HepG2 (cell line): ENCODE results near the gene CBX2. TPM values are rescaled to one million over a fixed set of nuclear protein-coding genes. Genes with fewer than 3 reads are reported as not detected.

Source experiments
- IRX3 ChIP-seq: sonication (generic); formaldehyde crosslinking; IDR thresholded peaks from 2 replicates; pipeline ENCODE4 v1.8.1; 2023; ENCODE audit warnings: mild to moderate bottlenecking, low read depth, missing genetic modification reagents, borderline replicate concordance
- KDM3A ChIP-seq: IDR thresholded peaks from 2 replicates; pipeline ENCODE4 v1.6.1; 2018; ENCODE audit warnings: low read depth, missing compliant biosample characterization
- MZF1 ChIP-seq: sonication (generic); formaldehyde crosslinking; IDR thresholded peaks from 2 replicates; pipeline ENCODE4 v1.8.1; 2023; ENCODE audit warnings: mild to moderate bottlenecking, missing genetic modification reagents, borderline replicate concordance
- RAD21 ChIP-seq: fragments of 450-650 bp; formaldehyde crosslinking; IDR thresholded peaks from 2 replicates; pipeline ENCODE4 v1.5.0; 2020; ENCODE audit warnings: mild to moderate bottlenecking
- RARA ChIP-seq: IDR thresholded peaks from 2 replicates; pipeline ENCODE4 v1.6.1; 2016; ENCODE audit warnings: missing genetic modification reagents, missing compliant biosample characterization
- RBM39 ChIP-seq: fragments of 200-400 bp; formaldehyde crosslinking; IDR thresholded peaks from one replicate; pipeline ENCODE4 v1.6.1; 2018; ENCODE audit warnings: antibody characterized with exemption, mild to moderate bottlenecking, low read depth, low read length; ENCODE audit not compliant: poor library complexity, severe bottlenecking
- RXRB ChIP-seq: IDR thresholded peaks from 2 replicates; pipeline ENCODE4 v1.6.1; 2016; ENCODE audit warnings: borderline replicate concordance, missing genetic modification reagents, missing compliant biosample characterization
- SALL1 ChIP-seq: sonication (generic); formaldehyde crosslinking; IDR thresholded peaks from 2 replicates; pipeline ENCODE4 v1.8.0; 2022; ENCODE audit warnings: mild to moderate bottlenecking, missing genetic modification reagents
- SMARCC2 ChIP-seq: fragments of 450-650 bp; IDR thresholded peaks from 2 replicates; pipeline ENCODE4 v1.6.1; 2017; ENCODE audit warnings: antibody characterized with exemption, mild to moderate bottlenecking
- TAF15 ChIP-seq: fragments of 200-400 bp; formaldehyde crosslinking; IDR thresholded peaks from one replicate; pipeline ENCODE4 v1.6.1; 2018; ENCODE audit warnings: mild to moderate bottlenecking, low read depth, low read length; ENCODE audit not compliant: poor library complexity, severe bottlenecking
- ZEB1 ChIP-seq: IDR thresholded peaks from 2 replicates; pipeline ENCODE4 v1.6.1; 2012; ENCODE audit warnings: mild to moderate bottlenecking, low read depth, inconsistent platforms; ENCODE audit not compliant: insufficient replicate concordance
- ZNF543 ChIP-seq: sonication (generic); formaldehyde crosslinking; IDR thresholded peaks from 2 replicates; pipeline ENCODE4 v1.4.0; 2020; ENCODE audit warnings: mild to moderate bottlenecking, missing genetic modification reagents
- ZNF550 ChIP-seq: sonication (generic); formaldehyde crosslinking; IDR thresholded peaks from 2 replicates; pipeline ENCODE4 v1.4.0; 2020; ENCODE audit warnings: mild to moderate bottlenecking, missing genetic modification reagents, borderline replicate concordance
- ZNF776 ChIP-seq: sonication (generic); formaldehyde crosslinking; IDR thresholded peaks from 2 replicates; pipeline ENCODE4 v1.4.0; 2020; ENCODE audit warnings: mild to moderate bottlenecking, missing genetic modification reagents
- ZSCAN12 ChIP-seq: sonication (generic); formaldehyde crosslinking; IDR thresholded peaks from 2 replicates; pipeline ENCODE4 v1.9.0; 2021; ENCODE audit warnings: mild to moderate bottlenecking, missing genetic modification reagents
- ZZZ3 ChIP-seq: sonication (generic); formaldehyde crosslinking; IDR thresholded peaks from 2 replicates; pipeline ENCODE4 v1.4.0; 2020; ENCODE audit warnings: missing genetic modification reagents, mild to moderate bottlenecking, borderline replicate concordance
- polyA plus RNA-seq, 8 experiments: library from polyadenylated mRNA; depleted of rRNA in 3 of 8; stranded (reverse) in 7 of 8; unstranded in 1 of 8; fragments of >200 nt; fragmentation: Illumina TruSeq in 4 of 8; extraction: Trizol in 4 of 8; gene quantifications; 2 replicates each; pipeline versions ENCODE4 v1.2.1 to v1.2.3, GENCODE V29; 2011 to 2016; ENCODE audit warnings: low read depth in 4 of 8, missing spikeins in 1 of 8, mixed read lengths in 1 of 8; ENCODE audit not compliant: insufficient read depth in 1 of 8
- total RNA-seq, 5 experiments: library from RNA; depleted of rRNA; stranded (reverse); fragments of >200 nt; fragmentation: Illumina TruSeq; extraction: Trizol; gene quantifications; 2 replicates each; pipeline ENCODE4 v1.2.3, GENCODE V29; 2016; ENCODE audit warnings: low read depth in 1 of 5
- TF ChIP-seq, protein P1 (sequence below): sonication (generic); formaldehyde crosslinking; IDR thresholded peaks from 2 replicates; pipeline ENCODE4 v1.5.0; 2020; ENCODE audit warnings: mild to moderate bottlenecking, missing genetic modification reagents, borderline replicate concordance
- TF ChIP-seq, protein P2 (sequence below): sonication (generic); formaldehyde crosslinking; IDR thresholded peaks from 2 replicates; pipeline ENCODE4 v1.9.0; 2021; ENCODE audit warnings: missing genetic modification reagents, borderline replicate concordance
- TF ChIP-seq, protein P3 (sequence below): sonication (generic); formaldehyde crosslinking; IDR thresholded peaks from 2 replicates; pipeline ENCODE4 v1.8.0; 2022; ENCODE audit warnings: mild to moderate bottlenecking, missing genetic modification reagents, moderate library complexity
- TF ChIP-seq, protein P4 (sequence below): sonication (generic); formaldehyde crosslinking; IDR thresholded peaks from 2 replicates; pipeline ENCODE4 v1.4.0; 2020; ENCODE audit warnings: missing genetic modification reagents, borderline replicate concordance

CBX2 gene
- total and polyA plus RNA-seq, 2 of the 13 experiments (the other 11 are each of a cell fraction or from before 2014, with no cell fraction given): 14.5 to 31.1 TPM

DNA sequence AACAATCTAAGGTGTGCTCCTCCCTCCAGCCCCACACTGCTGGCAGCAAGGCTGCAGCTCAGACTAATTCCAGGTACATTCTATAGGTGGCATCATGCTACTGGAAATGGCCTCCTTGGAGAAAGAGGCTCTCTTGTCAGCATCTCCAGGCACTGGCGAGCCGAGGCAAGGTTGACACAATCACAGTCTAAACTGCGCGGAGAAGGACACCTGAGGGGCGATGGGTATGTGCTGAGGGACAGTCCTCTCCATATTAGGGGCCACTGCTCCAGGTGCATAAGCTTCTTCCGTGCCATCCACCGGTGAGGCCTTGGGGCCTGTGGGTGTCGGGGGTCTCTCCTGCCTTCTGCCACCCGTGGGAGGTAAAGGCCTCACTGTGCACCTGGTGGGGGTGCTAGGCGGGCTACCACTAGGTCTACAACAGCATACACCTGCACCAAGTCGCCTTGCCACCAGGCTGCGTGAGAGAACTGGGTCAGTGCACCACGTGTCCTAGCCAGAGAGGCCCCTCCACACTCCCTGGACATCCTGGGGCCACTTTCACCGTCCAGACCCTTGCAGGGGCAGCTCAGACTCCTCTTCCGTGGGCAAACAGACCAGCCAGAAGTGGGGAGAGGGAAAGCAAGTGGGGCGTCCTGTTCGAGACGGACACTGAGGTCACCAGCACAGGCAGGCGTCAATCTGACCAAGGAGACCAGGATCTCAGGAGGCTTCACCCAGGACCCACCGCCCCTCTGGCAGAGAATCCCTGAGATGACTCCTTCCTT is 31.0 kb downstream of the CBX2 start (continued):
- TF ChIP-seq, protein P1, sequence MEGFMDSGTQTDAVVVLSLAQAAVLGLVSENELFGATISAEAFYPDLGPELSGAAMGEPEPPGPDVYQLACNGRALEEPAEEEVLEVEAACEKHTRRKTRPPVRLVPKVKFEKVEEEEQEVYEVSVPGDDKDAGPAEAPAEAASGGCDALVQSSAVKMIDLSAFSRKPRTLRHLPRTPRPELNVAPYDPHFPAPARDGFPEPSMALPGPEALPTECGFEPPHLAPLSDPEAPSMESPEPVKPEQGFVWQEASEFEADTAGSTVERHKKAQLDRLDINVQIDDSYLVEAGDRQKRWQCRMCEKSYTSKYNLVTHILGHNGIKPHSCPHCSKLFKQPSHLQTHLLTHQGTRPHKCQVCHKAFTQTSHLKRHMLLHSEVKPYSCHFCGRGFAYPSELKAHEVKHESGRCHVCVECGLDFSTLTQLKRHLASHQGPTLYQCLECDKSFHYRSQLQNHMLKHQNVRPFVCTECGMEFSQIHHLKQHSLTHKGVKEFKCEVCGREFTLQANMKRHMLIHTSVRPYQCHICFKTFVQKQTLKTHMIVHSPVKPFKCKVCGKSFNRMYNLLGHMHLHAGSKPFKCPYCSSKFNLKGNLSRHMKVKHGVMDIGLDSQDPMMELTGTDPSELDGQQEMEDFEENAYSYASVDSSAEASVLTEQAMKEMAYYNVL (CRISPR knock-in tag): no peak; the same call in 1 of the 2 replicates
- no peak for TF ChIP-seq ZSCAN12
- TF ChIP-seq KDM3A (CRISPR knock-in tag): peak; percentile 75; the same call in 1 of the 2 replicates
- no peak; the same call in none of the 2 replicates for TF ChIP-seq RAD21 (CRISPR knock-in tag)
- TF ChIP-seq SMARCC2: no peak
- no peak for TF ChIP-seq ZEB1
- TF ChIP-seq MZF1 (CRISPR knock-in tag): no peak
- 0 out of 2 replicates have a peak, but pooled peaks have one; percentile 15 for TF ChIP-seq SALL1 (CRISPR knock-in tag)
- 0 out of 2 replicates have a peak, but pooled peaks have one; percentile 52 for TF ChIP-seq ZNF543 (CRISPR knock-in tag)
- peak; percentile 29; the same call in 1 of the 2 replicates for TF ChIP-seq RXRB (CRISPR knock-in tag)
- TF ChIP-seq RBM39: no peak
- TF ChIP-seq IRX3: no peak
- TF ChIP-seq, protein P2, sequence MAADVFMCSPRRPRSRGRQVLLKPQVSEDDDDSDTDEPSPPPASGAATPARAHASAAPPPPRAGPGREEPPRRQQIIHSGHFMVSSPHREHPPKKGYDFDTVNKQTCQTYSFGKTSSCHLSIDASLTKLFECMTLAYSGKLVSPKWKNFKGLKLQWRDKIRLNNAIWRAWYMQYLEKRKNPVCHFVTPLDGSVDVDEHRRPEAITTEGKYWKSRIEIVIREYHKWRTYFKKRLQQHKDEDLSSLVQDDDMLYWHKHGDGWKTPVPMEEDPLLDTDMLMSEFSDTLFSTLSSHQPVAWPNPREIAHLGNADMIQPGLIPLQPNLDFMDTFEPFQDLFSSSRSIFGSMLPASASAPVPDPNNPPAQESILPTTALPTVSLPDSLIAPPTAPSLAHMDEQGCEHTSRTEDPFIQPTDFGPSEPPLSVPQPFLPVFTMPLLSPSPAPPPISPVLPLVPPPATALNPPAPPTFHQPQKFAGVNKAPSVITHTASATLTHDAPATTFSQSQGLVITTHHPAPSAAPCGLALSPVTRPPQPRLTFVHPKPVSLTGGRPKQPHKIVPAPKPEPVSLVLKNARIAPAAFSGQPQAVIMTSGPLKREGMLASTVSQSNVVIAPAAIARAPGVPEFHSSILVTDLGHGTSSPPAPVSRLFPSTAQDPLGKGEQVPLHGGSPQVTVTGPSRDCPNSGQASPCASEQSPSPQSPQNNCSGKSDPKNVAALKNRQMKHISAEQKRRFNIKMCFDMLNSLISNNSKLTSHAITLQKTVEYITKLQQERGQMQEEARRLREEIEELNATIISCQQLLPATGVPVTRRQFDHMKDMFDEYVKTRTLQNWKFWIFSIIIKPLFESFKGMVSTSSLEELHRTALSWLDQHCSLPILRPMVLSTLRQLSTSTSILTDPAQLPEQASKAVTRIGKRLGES (CRISPR knock-in tag): no peak
- TF ChIP-seq, protein P3, sequence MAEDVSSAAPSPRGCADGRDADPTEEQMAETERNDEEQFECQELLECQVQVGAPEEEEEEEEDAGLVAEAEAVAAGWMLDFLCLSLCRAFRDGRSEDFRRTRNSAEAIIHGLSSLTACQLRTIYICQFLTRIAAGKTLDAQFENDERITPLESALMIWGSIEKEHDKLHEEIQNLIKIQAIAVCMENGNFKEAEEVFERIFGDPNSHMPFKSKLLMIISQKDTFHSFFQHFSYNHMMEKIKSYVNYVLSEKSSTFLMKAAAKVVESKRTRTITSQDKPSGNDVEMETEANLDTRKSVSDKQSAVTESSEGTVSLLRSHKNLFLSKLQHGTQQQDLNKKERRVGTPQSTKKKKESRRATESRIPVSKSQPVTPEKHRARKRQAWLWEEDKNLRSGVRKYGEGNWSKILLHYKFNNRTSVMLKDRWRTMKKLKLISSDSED (CRISPR knock-in tag): no peak
- no peak for TF ChIP-seq RARA (CRISPR knock-in tag)
- no peak for TF ChIP-seq ZNF550 (CRISPR knock-in tag)
- TF ChIP-seq ZZZ3 (CRISPR knock-in tag): no peak
- TF ChIP-seq, protein P4, sequence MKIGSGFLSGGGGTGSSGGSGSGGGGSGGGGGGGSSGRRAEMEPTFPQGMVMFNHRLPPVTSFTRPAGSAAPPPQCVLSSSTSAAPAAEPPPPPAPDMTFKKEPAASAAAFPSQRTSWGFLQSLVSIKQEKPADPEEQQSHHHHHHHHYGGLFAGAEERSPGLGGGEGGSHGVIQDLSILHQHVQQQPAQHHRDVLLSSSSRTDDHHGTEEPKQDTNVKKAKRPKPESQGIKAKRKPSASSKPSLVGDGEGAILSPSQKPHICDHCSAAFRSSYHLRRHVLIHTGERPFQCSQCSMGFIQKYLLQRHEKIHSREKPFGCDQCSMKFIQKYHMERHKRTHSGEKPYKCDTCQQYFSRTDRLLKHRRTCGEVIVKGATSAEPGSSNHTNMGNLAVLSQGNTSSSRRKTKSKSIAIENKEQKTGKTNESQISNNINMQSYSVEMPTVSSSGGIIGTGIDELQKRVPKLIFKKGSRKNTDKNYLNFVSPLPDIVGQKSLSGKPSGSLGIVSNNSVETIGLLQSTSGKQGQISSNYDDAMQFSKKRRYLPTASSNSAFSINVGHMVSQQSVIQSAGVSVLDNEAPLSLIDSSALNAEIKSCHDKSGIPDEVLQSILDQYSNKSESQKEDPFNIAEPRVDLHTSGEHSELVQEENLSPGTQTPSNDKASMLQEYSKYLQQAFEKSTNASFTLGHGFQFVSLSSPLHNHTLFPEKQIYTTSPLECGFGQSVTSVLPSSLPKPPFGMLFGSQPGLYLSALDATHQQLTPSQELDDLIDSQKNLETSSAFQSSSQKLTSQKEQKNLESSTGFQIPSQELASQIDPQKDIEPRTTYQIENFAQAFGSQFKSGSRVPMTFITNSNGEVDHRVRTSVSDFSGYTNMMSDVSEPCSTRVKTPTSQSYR (CRISPR knock-in tag): no peak
- no peak for TF ChIP-seq ZNF776 (CRISPR knock-in tag)
- TF ChIP-seq TAF15: no peak
